Activated CD4-positive, alpha-beta memory T cell treated with anti-CD3 and anti-CD28 coated beads for 36 hours (primary cell): ENCODE results near the gene NHLH1. TPM values are rescaled to one million over a fixed set of nuclear protein-coding genes. Genes with fewer than 3 reads are reported as not detected.
A peak's percentile ranks its signal among the peaks of the same experiment; 100 is the strongest.

ENCODE experiments used
- CTCF ChIA-PET: fragments of 350-600 bp; sonication (Branson Sonifier 250); formaldehyde crosslinking; loops from one replicate; lab custom pipeline; 2021; ENCODE audit warnings: antibody characterized with exemption, inconsistent platforms; lab: Charles Lee
- POLR2A ChIA-PET: fragments of 350-600 bp; sonication (Branson Sonifier 250); formaldehyde crosslinking; loops from one replicate; lab custom pipeline; 2021; ENCODE audit warnings: antibody characterized with exemption; lab: Charles Lee
- DNase-seq: peaks from one replicate; pipeline ENCODE4 v3.0.0-alpha.2; 2020
- H3K27ac Mint-ChIP-seq: one replicate; pipeline ENCODE4 v1.8.0; 2021; ENCODE audit warnings: mixed read lengths
- H3K27me3 Mint-ChIP-seq: one replicate; pipeline ENCODE4 v1.8.0; 2021; ENCODE audit warnings: mixed read lengths
- H3K36me3 Mint-ChIP-seq: one replicate; pipeline ENCODE4 v1.8.0; 2021; ENCODE audit warnings: mixed read lengths
- H3K4me1 Mint-ChIP-seq: one replicate; pipeline ENCODE4 v1.8.0; 2021; ENCODE audit warnings: low read depth, mixed read lengths
- H3K4me3 Mint-ChIP-seq: one replicate; pipeline ENCODE4 v1.8.0; 2021; ENCODE audit warnings: mild to moderate bottlenecking, mixed read lengths
- H3K9me3 Mint-ChIP-seq: one replicate; pipeline ENCODE4 v1.8.0; 2021; ENCODE audit warnings: mixed read lengths
- intact Hi-C: fragments of 100-400 bp; cut with micrococcal nuclease; formaldehyde crosslinking; loops from one replicate; pipeline ENCODE4 v1.15.1; 2023
- total RNA-seq, 2 experiments: library from RNA; stranded (reverse); gene quantifications; one replicate each; pipeline ENCODE4 v1.2.3, GENCODE V29; 2021

NHLH1 gene
- total RNA-seq, 2 experiments from 2014 or later, result 0.22 to 0.45 TPM

DNA sequence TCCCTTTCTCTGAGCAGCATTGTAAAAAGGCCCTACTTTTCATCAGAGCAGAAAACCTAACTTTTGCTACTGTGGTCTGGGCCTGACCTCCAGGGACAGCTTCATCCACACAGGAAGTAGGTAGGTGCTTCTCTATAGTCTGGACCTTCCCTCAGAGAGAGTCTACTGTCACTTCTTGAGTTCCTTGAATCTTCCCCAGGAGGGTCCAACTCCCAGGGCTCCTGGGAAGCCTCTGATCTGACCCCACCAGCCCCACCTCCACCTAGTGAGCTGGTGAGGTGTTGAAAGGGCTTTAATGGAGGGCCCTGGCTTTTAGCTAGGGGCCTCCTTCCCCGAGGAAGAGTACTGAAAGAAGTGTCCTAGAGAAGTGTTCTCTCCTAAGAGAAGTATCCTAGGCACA, 30.8 kb downstream of the NHLH1 start:
- H3K4me1 Mint-ChIP-seq, result no peaks in the 10 kb centered on the region
- H3K4me3 Mint-ChIP-seq, result no peak overlapping the region
- H3K9me3 Mint-ChIP-seq, result no peaks in the 10 kb centered on the region
- intact Hi-C loops, result no loop called here
- ChIA-PET POLR2A (no interaction called here), CTCF (interaction anchor here (1.0 to 1.1 kb wide), 2 partner anchors 9 to 106 kb away, joined by 3 to 4 read pairs; no protein-coding TSS in a partner anchor)
- peaks cover 17% of the 10 kb centered on the region for H3K27me3 Mint-ChIP-seq
- H3K27ac Mint-ChIP-seq, result no peak overlapping the region
- no peak for DNase-seq
- no peaks in the 10 kb centered on the region for H3K36me3 Mint-ChIP-seq

DNA sequence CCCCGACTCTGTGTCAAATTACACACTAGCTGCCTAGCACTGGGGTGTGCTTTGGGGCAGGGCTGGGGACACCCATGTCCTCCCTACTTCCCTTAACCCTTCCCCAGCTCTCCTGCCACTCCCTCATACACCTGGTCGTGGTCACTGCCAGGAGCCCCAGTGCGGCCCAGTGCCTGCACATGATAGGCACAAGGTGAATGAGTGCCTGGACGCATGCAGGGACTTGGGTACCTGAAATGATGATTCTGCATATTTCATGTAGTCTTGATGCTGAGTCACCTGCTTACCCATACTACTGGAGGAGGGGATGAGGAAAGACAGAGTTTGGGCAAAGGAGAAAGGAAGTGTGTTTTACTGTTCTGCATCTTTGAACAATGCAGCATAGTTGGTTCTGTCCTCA, 32.0 kb downstream of the NHLH1 start:
- POLR2A ChIA-PET, result no interaction called here
- CTCF ChIA-PET, result interaction anchor here (1.0 kb wide), 2 partner anchors 107 to 108 kb away, joined by 3 to 4 read pairs; no protein-coding TSS in a partner anchor
- no peak for DNase-seq
- H3K36me3 Mint-ChIP-seq, result no peaks in the 10 kb centered on the region
- no peaks in the 10 kb centered on the region for H3K9me3 Mint-ChIP-seq
- H3K27me3 Mint-ChIP-seq, result peaks cover 17% of the 10 kb centered on the region
- H3K27ac Mint-ChIP-seq, result no peak overlapping the region
- no peaks in the 10 kb centered on the region for H3K4me1 Mint-ChIP-seq
- H3K4me3 Mint-ChIP-seq, result no peak overlapping the region
- intact Hi-C loops, result no loop called here

GRCh38 chr1:160399544-160400222, 32.8 kb downstream of the NHLH1 start:
- H3K27ac Mint-ChIP-seq, result no peak overlapping the region
- no peaks in the 10 kb centered on the region for H3K36me3 Mint-ChIP-seq
- CTCF ChIA-PET, result no interaction called here
- POLR2A ChIA-PET, result no interaction called here
- no peak overlapping the region for H3K4me3 Mint-ChIP-seq
- DNase-seq, result no peak
- H3K27me3 Mint-ChIP-seq, result peaks cover 17% of the 10 kb centered on the region
- no peaks in the 10 kb centered on the region for H3K9me3 Mint-ChIP-seq
- intact Hi-C loops, result no loop called here
- no peaks in the 10 kb centered on the region for H3K4me1 Mint-ChIP-seq

DNA sequence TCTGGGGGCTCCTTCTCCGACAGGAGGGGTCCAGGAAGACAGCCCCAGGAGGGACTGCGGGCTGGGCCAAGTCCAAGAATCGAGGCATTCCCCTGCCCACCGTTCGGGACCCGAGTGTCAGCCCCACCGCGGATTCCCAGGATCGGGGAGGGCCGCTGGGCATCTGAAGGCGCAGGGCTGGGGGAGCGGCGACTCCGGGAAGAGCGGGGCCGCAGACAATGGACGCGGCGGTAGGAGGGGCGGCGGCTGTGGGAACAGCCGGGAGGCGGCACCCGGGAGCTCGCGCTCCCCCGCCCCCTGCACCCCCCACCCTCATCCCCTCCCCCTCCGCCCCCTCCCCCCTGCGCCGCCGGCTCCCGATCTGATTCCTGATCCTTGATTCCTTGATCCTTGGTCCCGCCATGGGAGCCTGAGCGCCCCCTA, 33.4 kb downstream of the NHLH1 start, which contains the start of gene VANGL2:
Gene VANGL2, plus strand, starts transcription at position 342 of the 423 bp plus-strand sequence. CDS start 15,274 bp downstream, outside the sequence.
- Mint-ChIP-seq H3K27me3 (peaks cover 17% of the 10 kb centered on the region), H3K4me1 (no peaks in the 10 kb centered on the region), H3K36me3 (no peaks in the 10 kb centered on the region), H3K4me3 (no peak within 1 kb of the TSS), H3K27ac (no peak within 1 kb of the TSS), H3K9me3 (no peaks in the 10 kb centered on the region)
- intact Hi-C loops, result no loop called here
- peak; percentile 46 for DNase-seq
- ChIA-PET POLR2A (no interaction called here), CTCF (no interaction called here)

DNA sequence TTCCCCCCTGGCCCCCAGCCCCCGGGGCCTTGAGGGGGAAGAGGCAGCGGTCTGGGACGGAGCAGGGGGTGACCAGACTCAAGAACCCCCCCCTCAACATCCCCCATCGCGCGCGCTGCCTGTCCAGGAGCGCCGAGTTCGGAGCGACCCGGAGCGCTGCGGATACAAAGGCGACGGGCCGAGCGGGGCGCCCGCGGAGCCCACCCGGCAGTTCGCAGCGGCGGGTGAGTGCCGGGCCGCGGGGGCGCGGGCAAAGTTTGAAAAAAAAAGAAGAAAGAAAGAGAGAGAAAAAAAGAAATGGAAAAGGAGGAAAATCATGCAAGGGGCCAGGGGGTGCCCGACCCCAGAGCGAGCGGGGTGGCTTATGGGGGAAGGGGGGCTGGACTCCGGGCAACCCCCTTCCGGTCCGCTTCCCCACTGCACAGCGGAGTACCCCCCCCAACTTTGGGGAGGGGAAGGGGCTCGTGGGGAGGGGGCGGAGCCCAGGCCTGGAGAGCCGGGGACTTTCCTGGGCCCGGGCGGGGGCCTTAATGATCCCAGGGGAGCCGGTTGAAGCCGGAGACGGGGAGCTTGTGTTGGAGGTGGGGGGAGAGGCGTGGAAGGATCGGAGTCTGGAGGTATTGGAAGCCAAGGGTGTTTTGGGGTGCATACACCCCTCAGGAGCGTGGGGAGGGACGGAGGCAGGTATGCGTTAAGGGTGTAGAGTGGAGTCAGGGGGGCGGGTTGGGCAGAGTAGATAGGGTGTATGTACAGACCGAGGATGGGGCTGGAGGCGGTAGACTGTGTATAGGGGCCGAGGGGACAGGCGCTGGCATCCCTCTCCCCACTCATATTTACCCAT, 34.0 kb downstream of the NHLH1 start:
- no peak overlapping the region for H3K4me3 Mint-ChIP-seq
- H3K9me3 Mint-ChIP-seq, result no peaks in the 10 kb centered on the region
- ChIA-PET POLR2A (interaction anchor here (0.6 kb wide), 1 partner anchor 9 kb away, joined by 3 read pairs; no protein-coding TSS in a partner anchor), CTCF (no interaction called here)
- DNase-seq, result no peak
- peaks cover 17% of the 10 kb centered on the region for H3K27me3 Mint-ChIP-seq
- H3K36me3 Mint-ChIP-seq, result no peaks in the 10 kb centered on the region
- intact Hi-C loops, result no loop called here
- H3K27ac Mint-ChIP-seq, result no peak overlapping the region
- H3K4me1 Mint-ChIP-seq, result no peaks in the 10 kb centered on the region

GRCh38 chr1:160401487-160401805, 34.6 kb downstream of the NHLH1 start:
- intact Hi-C loops, result no loop called here
- ChIA-PET POLR2A (no interaction called here), CTCF (no interaction called here)
- Mint-ChIP-seq H3K27me3 (peaks cover 16% of the 10 kb centered on the region), H3K9me3 (no peaks in the 10 kb centered on the region), H3K27ac (no peak overlapping the region), H3K36me3 (no peaks in the 10 kb centered on the region), H3K4me3 (no peak overlapping the region), H3K4me1 (no peaks in the 10 kb centered on the region)
- no peak for DNase-seq

DNA sequence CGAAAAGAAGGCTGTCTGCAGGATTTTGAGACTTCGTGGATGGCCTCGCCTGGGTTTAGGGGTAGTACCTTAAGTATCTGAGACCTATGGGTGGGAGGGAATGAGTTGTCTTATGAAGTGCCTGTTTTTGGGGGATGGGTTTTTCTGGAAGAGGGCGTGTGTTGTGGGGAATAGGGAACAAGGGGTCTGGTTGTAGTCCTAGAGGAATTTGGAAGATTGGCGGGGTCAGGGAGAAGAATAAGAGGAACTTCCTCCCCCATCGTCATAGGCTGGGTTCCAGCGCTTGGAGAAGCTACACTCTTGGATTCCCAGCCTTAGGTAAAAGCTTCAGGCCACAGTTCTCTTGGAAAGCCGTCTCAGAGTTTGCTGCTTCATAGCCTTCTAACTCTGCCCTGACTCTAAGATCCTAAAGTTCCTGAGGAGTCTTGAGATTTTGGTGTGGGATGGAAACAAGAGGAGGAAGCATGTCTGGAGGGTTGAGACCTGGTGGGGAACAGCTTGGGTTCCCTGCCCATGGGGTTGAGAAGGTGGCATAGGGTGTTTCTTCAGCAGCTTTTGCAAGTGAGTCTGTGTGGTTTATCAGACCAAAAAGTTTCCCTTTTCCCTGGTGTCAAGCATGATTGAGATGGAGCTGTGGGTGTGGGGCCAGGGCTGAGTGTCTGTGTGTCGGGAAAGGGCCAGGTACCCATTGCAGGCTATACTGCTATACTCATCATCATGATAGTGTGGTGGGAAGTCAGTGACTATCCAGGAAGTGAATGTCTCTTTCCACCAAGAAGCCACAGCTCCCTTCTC, 35.3 kb downstream of the NHLH1 start:
- no peak for DNase-seq
- Mint-ChIP-seq H3K36me3 (no peaks in the 10 kb centered on the region), H3K4me3 (no peak overlapping the region), H3K27ac (no peak overlapping the region), H3K4me1 (no peaks in the 10 kb centered on the region), H3K9me3 (no peaks in the 10 kb centered on the region), H3K27me3 (peaks cover 15% of the 10 kb centered on the region)
- intact Hi-C loops, result no loop called here
- POLR2A ChIA-PET, result no interaction called here
- CTCF ChIA-PET, result interaction anchor here (0.6 to 0.9 kb wide), 3 partner anchors 19 to 124 kb away, joined by 3 to 4 read pairs (median 3); no protein-coding TSS in a partner anchor

- peaks cover 15% of the 10 kb centered on the region for H3K27me3 Mint-ChIP-seq
Observed at GRCh38 chr1:160403244-160403643, 36.4 kb downstream of the NHLH1 start.

DNA sequence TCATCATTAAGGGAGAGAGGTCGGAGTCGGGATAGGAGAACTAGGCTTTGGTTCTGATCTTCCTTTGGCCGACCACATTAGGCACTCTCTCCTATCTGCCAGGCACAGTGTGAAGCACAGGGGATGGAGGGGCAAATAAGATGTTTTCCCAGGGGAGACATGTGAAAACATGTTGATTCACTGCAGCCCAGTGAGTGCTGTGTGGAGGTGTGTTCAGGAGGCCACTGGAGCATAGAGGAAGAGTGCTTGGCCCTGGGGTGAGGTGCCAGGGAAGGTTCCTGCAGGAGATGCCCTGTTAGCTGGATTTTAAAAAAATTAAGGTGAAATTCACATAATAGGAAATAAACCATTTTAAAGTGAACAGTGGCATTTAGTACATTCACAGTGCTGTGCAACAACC, 37.2 kb downstream of the NHLH1 start:
- no peaks in the 10 kb centered on the region for H3K9me3 Mint-ChIP-seq
- CTCF ChIA-PET, result no interaction called here
- intact Hi-C loops, result no loop called here

More at GRCh38 chr1:160403244-160403643, 36.4 kb downstream of the NHLH1 start:
- Mint-ChIP-seq H3K4me1 (no peaks in the 10 kb centered on the region), H3K9me3 (no peaks in the 10 kb centered on the region), H3K36me3 (no peaks in the 10 kb centered on the region), H3K27ac (no peak overlapping the region), H3K4me3 (no peak overlapping the region)
- DNase-seq, result no peak
- ChIA-PET CTCF (no interaction called here), POLR2A (no interaction called here)
- intact Hi-C loops, result no loop called here

DNA sequence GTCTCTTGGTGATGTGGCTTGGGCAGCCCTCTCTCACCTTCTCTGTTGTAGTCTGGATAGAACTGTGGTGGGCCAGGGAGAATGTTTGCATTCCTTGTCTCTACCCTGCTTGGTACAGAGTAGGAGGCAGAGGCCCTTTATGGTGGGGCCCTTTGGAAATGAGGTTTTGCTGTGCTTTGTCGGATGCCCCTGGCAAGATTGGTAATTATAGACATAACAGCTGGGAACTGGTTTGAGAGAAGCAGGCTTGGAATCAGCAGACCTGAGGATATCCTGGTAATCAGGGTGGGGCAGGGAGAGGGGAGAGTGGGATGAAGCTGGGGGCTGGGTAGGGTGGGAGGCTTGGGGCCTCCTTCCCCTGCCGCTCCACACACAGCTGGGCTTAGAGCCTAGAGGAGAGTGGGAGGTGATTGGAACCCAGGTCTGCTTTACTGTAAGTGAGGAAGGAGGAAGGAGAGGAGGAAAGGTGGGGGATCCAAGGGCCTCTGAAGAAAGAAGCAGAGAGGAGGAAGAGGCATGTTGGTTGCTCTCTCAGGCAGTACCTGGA, 38.5 kb downstream of the NHLH1 start:
- ChIA-PET POLR2A (no interaction called here), CTCF (no interaction called here)
- Mint-ChIP-seq H3K27me3 (peaks cover 15% of the 10 kb centered on the region), H3K4me1 (no peaks in the 10 kb centered on the region), H3K4me3 (no peak overlapping the region), H3K27ac (no peak overlapping the region), H3K9me3 (no peaks in the 10 kb centered on the region), H3K36me3 (no peaks in the 10 kb centered on the region)
- no peak for DNase-seq
- intact Hi-C loops, result no loop called here

More for the DNA sequence above, 37.2 kb downstream of the NHLH1 start:
- DNase-seq, result no peak
- peaks cover 15% of the 10 kb centered on the region for H3K27me3 Mint-ChIP-seq
- POLR2A ChIA-PET, result no interaction called here
- no peaks in the 10 kb centered on the region for H3K4me1 Mint-ChIP-seq
- H3K4me3 Mint-ChIP-seq, result no peak overlapping the region
- H3K36me3 Mint-ChIP-seq, result no peaks in the 10 kb centered on the region
- H3K27ac Mint-ChIP-seq, result no peak overlapping the region

DNA sequence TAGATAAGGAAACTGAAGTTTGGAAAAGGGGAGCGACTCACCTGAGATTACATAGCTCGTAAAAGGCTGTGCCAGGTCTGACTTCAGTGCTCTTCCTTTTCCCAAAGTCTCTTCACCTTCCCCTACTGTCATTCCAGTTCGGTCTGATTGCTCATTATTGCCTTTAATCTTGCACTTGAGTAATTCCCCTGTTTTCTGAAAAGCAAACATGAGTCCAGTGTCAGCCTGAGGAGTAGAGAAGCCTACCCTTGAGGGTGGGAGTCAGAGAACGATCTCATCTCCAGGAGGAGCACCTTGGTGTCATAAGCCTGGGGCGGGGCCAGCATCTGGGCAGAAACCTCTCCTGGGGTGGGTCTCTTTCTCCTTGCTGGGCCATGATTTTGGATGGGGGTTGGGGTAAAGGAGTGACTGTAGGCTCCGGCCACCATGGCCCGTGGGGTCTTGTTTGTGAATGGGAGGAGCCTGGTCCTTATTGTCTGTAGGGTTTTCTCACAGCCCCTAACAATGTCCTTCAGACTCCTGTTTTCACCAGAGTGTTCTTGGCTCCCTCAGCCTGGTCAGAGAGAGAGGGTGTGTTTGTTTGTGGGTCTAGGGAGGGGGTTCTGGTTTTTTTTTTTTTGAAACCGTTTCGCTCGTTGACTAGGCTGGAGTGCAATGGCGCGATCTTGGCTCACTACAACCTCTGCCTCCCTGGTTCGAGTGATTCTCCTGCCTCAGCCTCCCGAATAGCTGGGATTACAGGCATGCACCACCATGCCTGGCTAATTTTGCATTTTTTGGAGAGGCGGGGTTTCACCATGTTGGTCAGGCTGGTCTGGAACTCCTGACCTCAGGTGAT, 39.5 kb downstream of the NHLH1 start:
- Mint-ChIP-seq H3K4me1 (no peaks in the 10 kb centered on the region), H3K9me3 (no peaks in the 10 kb centered on the region), H3K27ac (no peak overlapping the region), H3K36me3 (no peaks in the 10 kb centered on the region), H3K4me3 (no peak overlapping the region), H3K27me3 (peaks cover 11% of the 10 kb centered on the region)
- ChIA-PET POLR2A (no interaction called here), CTCF (no interaction called here)
- intact Hi-C loops, result no loop called here
- DNase-seq, result no peak
